GM12864 (cell line): ENCODE results near the gene SLC7A6.
A peak's percentile ranks its signal among the peaks of the same experiment; 100 is the strongest.

ENCODE experiments used
- DNase-seq: peaks from one replicate; pipeline ENCODE4 v3.0.0-alpha.2; 2011; ENCODE audit warnings: low read depth
- H3K4me3 ChIP-seq: 2 replicates; pipeline ENCODE4 v1.5.1; 2011; ENCODE audit warnings: mild to moderate bottlenecking, low read depth, low read length, control low read depth
- TF ChIP-seq, protein P1 (sequence below): IDR thresholded peaks from 2 replicates; pipeline ENCODE4 v1.5.1; 2011; ENCODE audit warnings: low read depth, mild to moderate bottlenecking, moderate library complexity, low read length, control low read depth, inconsistent platforms; ENCODE audit errors: missing control alignments

The SLC7A6 gene

DNA sequence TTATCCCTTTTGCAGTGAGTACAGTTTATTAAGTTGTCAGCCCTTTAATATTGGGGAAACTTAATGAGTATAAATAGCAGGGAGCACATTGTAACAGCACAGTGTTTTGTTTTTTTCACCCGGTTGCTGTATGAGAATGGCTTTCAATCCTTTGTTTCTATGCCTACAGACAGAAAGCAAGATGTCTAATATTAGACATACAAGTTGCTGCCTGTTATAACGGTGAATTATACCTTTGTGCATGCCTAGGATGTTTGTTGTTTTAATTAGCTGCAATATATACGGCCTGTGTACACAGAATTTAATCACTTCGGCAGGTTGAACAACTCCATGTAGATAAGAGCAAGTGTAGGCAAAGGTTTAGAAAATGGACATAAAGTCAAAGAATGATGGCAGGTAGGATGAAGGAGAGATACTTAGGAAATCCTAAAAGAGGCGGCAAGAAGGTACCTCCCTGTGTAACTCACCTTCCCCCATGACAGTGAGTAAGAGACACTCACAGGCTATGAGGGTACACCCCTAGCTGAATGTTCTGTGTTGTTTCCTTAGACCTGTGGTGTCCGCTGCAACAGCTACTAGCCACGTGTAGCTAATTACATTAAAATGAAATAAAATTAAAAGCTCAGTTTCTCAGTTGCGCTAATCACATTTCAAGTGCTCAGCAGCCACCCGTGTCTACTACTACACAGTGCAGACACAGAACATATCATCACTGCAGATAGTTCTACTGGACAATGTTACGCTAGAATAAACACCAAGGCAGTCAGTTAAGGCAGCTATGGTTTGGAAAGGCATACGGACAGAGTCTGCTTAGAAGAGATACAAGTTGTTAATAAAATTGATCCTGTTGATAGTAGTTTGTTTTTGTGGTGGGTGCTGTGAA is 35.5 kb downstream of the SLC7A6 start:
- no peak for DNase-seq
- TF ChIP-seq, protein P1, sequence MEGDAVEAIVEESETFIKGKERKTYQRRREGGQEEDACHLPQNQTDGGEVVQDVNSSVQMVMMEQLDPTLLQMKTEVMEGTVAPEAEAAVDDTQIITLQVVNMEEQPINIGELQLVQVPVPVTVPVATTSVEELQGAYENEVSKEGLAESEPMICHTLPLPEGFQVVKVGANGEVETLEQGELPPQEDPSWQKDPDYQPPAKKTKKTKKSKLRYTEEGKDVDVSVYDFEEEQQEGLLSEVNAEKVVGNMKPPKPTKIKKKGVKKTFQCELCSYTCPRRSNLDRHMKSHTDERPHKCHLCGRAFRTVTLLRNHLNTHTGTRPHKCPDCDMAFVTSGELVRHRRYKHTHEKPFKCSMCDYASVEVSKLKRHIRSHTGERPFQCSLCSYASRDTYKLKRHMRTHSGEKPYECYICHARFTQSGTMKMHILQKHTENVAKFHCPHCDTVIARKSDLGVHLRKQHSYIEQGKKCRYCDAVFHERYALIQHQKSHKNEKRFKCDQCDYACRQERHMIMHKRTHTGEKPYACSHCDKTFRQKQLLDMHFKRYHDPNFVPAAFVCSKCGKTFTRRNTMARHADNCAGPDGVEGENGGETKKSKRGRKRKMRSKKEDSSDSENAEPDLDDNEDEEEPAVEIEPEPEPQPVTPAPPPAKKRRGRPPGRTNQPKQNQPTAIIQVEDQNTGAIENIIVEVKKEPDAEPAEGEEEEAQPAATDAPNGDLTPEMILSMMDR: no peak

DNA sequence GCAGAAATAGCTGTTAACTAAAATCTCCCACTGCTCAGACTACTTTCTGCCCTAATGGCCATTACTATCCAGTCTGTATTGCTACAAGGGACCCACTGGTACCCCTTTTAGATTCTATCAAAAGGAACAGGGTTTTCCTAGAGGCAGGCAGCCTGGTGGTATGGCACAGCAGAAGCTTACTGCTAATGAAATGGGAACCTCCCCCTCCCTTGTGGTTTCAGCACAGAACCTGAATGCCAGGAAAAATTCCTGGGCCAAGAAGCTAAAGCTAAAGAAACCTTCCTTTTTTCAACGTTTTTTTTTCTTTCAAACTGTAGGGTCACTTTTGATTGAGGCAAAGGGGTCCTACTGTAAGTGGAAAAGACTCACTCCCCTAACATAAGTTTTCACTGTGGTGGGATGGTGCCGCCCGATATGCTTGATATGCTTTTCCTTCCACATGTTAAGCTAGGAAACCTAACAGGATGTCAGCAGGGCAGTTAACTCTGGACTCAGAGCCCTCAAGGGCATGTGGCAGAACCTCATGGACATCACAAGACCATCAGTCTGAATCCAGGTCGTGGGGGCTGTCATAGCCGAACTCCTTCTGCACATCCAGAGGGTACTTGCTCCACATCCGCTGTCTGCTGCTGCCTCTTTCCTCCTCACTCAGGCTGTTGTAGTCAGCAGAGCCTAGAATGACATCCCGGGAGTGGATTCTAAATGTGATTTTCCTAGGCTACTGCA is 36.6 kb downstream of the SLC7A6 start:
- DNase-seq: no peak
- no peak overlapping the region for H3K4me3 ChIP-seq
- TF ChIP-seq, protein P1: no peak

More for the DNA sequence above, 35.5 kb downstream of the SLC7A6 start:
- H3K4me3 ChIP-seq: no peak overlapping the region

GRCh38 chr16:68306633-68307032 is 42.3 kb downstream of the SLC7A6 start:
- TF ChIP-seq, protein P1: no peak
- H3K4me3 ChIP-seq: no peak overlapping the region
- no peak for DNase-seq

- H3K4me3 ChIP-seq: peak overlapping the region; percentile 97
- no peak for DNase-seq
- TF ChIP-seq, protein P1: no peak
These were observed 45.5 kb downstream of the SLC7A6 start for GRCh38 chr16:68309799-68310198.

DNA sequence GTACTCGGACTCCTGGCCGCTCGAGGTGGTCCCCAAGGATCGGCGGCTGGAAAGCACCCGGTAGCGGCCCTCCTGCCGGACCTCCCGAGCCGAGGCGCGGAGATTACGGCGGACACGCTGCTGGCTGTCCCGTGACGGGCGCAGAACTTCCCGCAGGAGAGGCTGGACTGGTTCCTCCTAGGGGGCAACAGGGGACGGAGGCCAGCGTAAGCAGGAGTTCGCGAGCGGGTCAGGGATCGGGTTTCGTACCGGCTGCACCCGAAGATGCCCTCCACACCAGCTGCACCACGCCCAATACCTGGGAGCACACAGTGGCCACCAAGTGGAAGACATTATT is 46.1 kb downstream of the SLC7A6 start:
- peak overlapping the region; percentile 97 for H3K4me3 ChIP-seq
- no peak for DNase-seq
- TF ChIP-seq, protein P1: no peak

DNA sequence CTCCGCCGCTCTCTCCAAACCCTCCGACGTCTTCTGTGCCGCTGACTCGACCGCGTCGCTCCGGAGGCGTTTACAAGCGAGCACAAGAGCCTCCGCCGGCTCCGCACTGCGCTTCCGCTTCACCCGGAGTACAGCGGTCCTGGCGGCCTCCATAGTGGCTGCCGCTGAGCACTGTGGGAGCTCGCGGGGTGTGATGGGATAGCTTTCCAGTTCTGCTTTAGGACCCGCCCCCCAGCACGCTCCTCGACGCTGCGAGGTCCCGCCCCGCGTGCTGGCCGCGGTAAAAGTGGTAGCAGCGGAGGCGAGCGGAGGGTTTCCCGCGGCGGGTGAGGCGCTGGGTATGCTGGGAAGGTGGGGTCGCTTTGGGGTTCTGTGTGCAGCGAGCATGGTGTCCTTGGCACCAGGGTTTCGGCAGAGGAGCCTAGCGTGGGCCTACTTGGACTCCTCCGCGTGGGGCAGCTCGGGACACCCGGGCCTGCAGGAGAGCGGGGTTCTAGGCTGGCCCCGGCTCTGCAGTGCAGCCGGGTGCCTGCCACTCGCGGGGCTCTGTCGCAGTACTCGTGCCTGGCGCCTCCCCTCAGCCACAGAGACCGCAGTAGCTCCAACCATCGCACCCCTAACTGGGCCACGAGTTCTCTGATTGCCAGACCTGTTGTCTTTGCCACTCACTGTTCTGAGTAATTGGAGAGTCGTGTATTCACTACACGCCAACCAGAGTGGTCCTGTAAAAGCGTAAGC is 46.6 kb downstream of the SLC7A6 start, which contains the start of the genes PRMT7 and SLC7A6OS:
Gene PRMT7, plus strand, starts transcription at position 246 of the 738 bp plus-strand sequence. CDS start 4,961 bp downstream, outside the sequence.
Gene SLC7A6OS, minus strand, starts transcription at position 173 of the 738 bp plus-strand sequence. Its CDS starts 20 bp downstream, at position 153.
- TF ChIP-seq, protein P1: no peak
- H3K4me3 ChIP-seq: peak within 1 kb of the TSS; percentile 97
- peak; percentile 79 for DNase-seq
